ENCODE data around the gene KMT2E. TPM values are rescaled to one million over a fixed set of nuclear protein-coding genes. Genes with fewer than 3 reads are reported as not detected.
A peak's percentile ranks its signal among the peaks of the same experiment; 100 is the strongest.

The KMT2E gene
- total RNA-seq, 1 donor from 2014 or later: 75.6 TPM

- Mint-ChIP-seq H3K27me3 (ENCODE audit: unreplicated experiment) (no peaks in the 10 kb centered on the region), H3K4me3 (ENCODE audit: unreplicated experiment) (peak overlapping the region; percentile 98), H3K9me3 (ENCODE audit: unreplicated experiment) (no peaks in the 10 kb centered on the region), H3K36me3 (ENCODE audit: unreplicated experiment) (peaks cover 9% of the 10 kb centered on the region), H3K4me1 (ENCODE audit: unreplicated experiment) (peaks cover 38% of the 10 kb centered on the region), H3K27ac (ENCODE audit: unreplicated experiment) (peak overlapping the region; percentile 100)
- no peak for TF ChIP-seq CTCF (IDR thresholded peaks at IDR 0.05)
- DNase-seq (ENCODE audit: extremely low spot score, unreplicated experiment): no peak
These were observed 836 bp downstream of the KMT2E start for GRCh38 chr7:105014693-105015389.

- peak overlapping the region; percentile 100 for H3K27ac Mint-ChIP-seq (ENCODE audit: unreplicated experiment)
- H3K9me3 Mint-ChIP-seq (ENCODE audit: unreplicated experiment): no peaks in the 10 kb centered on the region
These were observed 1.5 kb downstream of the KMT2E start for GRCh38 chr7:105015390-105015965.

GRCh38 chr7:105016068-105016708, 2.2 kb downstream of the KMT2E start:
- Mint-ChIP-seq H3K4me3 (ENCODE audit: unreplicated experiment) (peak overlapping the region; percentile 98), H3K9me3 (ENCODE audit: unreplicated experiment) (no peaks in the 10 kb centered on the region), H3K36me3 (ENCODE audit: unreplicated experiment) (peaks cover 3% of the 10 kb centered on the region), H3K27ac (ENCODE audit: unreplicated experiment) (peak overlapping the region; percentile 100), H3K4me1 (ENCODE audit: unreplicated experiment) (peaks cover 38% of the 10 kb centered on the region), H3K27me3 (ENCODE audit: unreplicated experiment) (no peaks in the 10 kb centered on the region)
- DNase-seq (ENCODE audit: extremely low spot score, unreplicated experiment): no peak
- no peak for TF ChIP-seq CTCF (IDR thresholded peaks at IDR 0.05)

More at GRCh38 chr7:105015390-105015965, 1.5 kb downstream of the KMT2E start:
- no peak for TF ChIP-seq CTCF (IDR thresholded peaks at IDR 0.05)
- no peaks in the 10 kb centered on the region for H3K27me3 Mint-ChIP-seq (ENCODE audit: unreplicated experiment)
- H3K4me1 Mint-ChIP-seq (ENCODE audit: unreplicated experiment): peaks cover 36% of the 10 kb centered on the region
- H3K4me3 Mint-ChIP-seq (ENCODE audit: unreplicated experiment): peak overlapping the region; percentile 98
- no peak for DNase-seq (ENCODE audit: extremely low spot score, unreplicated experiment)
- H3K36me3 Mint-ChIP-seq (ENCODE audit: unreplicated experiment): peaks cover 4% of the 10 kb centered on the region

GRCh38 chr7:105016709-105017656, 3.0 kb downstream of the KMT2E start:
- Mint-ChIP-seq H3K9me3 (ENCODE audit: unreplicated experiment) (no peaks in the 10 kb centered on the region), H3K4me1 (ENCODE audit: unreplicated experiment) (peaks cover 44% of the 10 kb centered on the region), H3K27ac (ENCODE audit: unreplicated experiment) (peak overlapping the region; percentile 100), H3K4me3 (ENCODE audit: unreplicated experiment) (peak overlapping the region; percentile 98), H3K27me3 (ENCODE audit: unreplicated experiment) (no peaks in the 10 kb centered on the region), H3K36me3 (ENCODE audit: unreplicated experiment) (peaks cover under 1% of the 10 kb centered on the region)
- TF ChIP-seq CTCF (IDR thresholded peaks at IDR 0.05): no peak
- no peak for DNase-seq (ENCODE audit: extremely low spot score, unreplicated experiment)
